Measurements from ENCODE around the gene SLC27A1. TPM values are rescaled to one million over a fixed set of nuclear protein-coding genes. Genes with fewer than 3 reads are reported as not detected.

Gene SLC27A1
- total and polyA plus RNA-seq, 9 of the 15 experiments (the other 6 are each of a cell fraction or from before 2014, with no cell fraction given), result 0.06 to 3.0 (median 1.1) TPM

GRCh38 chr19:17554968-17555479 lies 84.7 kb downstream of the SLC27A1 start:
- peak overlapping the region; percentile 74 for H3K4me3 ChIP-seq
- no peaks in the 10 kb centered on the region for H3K27me3 ChIP-seq (ENCODE audit: control insufficient read depth in 2 of 2, insufficient read depth in 2 of 2, low read length in 2 of 2)
- intact Hi-C loops (cut with micrococcal nuclease) (no loop called here), in situ Hi-C loops (cut with MboI) (no loop called here)
- H4K20me1 ChIP-seq (replicated peaks; ENCODE audit: control insufficient read depth, insufficient read depth, low read length), result no peaks in the 10 kb centered on the region
- H3K4me1 ChIP-seq (replicated peaks in 1 of 2; ENCODE audit: control insufficient read depth in 2 of 2, insufficient read depth in 2 of 2, low read length in 2 of 2), result peaks cover 10 to 38% of the 10 kb centered on the region in 2 experiments; a peak in 4 of 5 replicates
- FAIRE-seq, result no peak
- peak overlapping the region; percentile 94 for H2AFZ ChIP-seq (ENCODE audit: low read depth, low read length)
- no peak for DNase-seq (ENCODE audit: extremely low read depth in 1 of 4, low spot score in 3 of 4)
- 9% methylated on average over 19 of the region's 19 CpGs for WGBS (ENCODE audit: insufficient coverage, low coverage, missing lambda C conversion rate)
- peaks cover 26% of the 10 kb centered on the region for H3K36me3 ChIP-seq (ENCODE audit: control insufficient read depth, insufficient read depth, low read length)
- peaks cover 33% of the 10 kb centered on the region for H3K79me2 ChIP-seq (ENCODE audit: control insufficient read depth, insufficient read depth, low read length)
- H3K9me1 ChIP-seq (ENCODE audit: control insufficient read depth, insufficient read depth, low read length), result no peaks in the 10 kb centered on the region
- H3K4me2 ChIP-seq (ENCODE audit: insufficient read depth, low read length), result peak overlapping the region; percentile 88
- BruUV-seq (replicated peaks), result no TSS peak
- ATAC-seq, result peak; percentile 20; the same call in 2 of the 3 replicates
- H3K9me3 ChIP-seq (replicated peaks; ENCODE audit: control insufficient read depth, insufficient read depth, low read depth, low read length), result no peaks in the 10 kb centered on the region
- ChIA-PET CTCF (ENCODE audit: low intra/inter-chr PET ratio) (interaction anchor here (0.7 kb wide), 1 partner anchor 15 kb away, joined by 3 read pairs; no protein-coding TSS in a partner anchor), POLR2A (interaction anchor here (0.6 kb wide), 1 partner anchor 736 kb away, joined by 3 read pairs; no protein-coding TSS in a partner anchor)
- H3K27ac ChIP-seq (ENCODE audit: extremely low read depth, low read depth, low read length), result peak overlapping the region; percentile 92
- H3K9ac ChIP-seq (ENCODE audit: insufficient read depth in 1 of 2, low read depth in 2 of 2, low read length in 2 of 2), result peak overlapping the region; percentile 85 to 86
- no peak for TF ChIP-seq SRSF3 (IDR thresholded peaks at IDR 0.05; ENCODE audit: insufficient read depth, low read length)
- peak; percentile 21 for TF ChIP-seq KDM5B (IDR thresholded peaks at IDR 0.05; ENCODE audit: insufficient replicate concordance, low read depth, low read length)
- no peak for TF ChIP-seq CREM (IDR thresholded peaks at IDR 0.05; ENCODE audit: low read depth)
- TF ChIP-seq EWSR1 (IDR thresholded peaks at IDR 0.05; ENCODE audit: borderline replicate concordance, low read depth, partially characterized antibody), result no peak
- no peak for TF ChIP-seq CCAR2 (IDR thresholded peaks at IDR 0.05; ENCODE audit: low read depth, low read length)
- TF ChIP-seq E2F6 (IDR thresholded peaks at IDR 0.05; ENCODE audit: borderline replicate concordance in 1 of 2, extremely low read depth in 1 of 2, insufficient read depth in 1 of 2, insufficient read length in 1 of 2, low read depth in 1 of 2, low read length in 1 of 2, poor library complexity in 1 of 2, severe bottlenecking in 1 of 2), result peak in 1 of 2 experiments; percentile 43
- TF ChIP-seq ZNF263 (CRISPR knock-in tag; IDR thresholded peaks at IDR 0.05; ENCODE audit: borderline replicate concordance), result 0 out of 2 replicates have a peak, but pooled peaks have one; percentile 20
- TF ChIP-seq MCM7 (IDR thresholded peaks at IDR 0.05), result no peak
- TF ChIP-seq ZNF24 (IDR thresholded peaks at IDR 0.05), result no peak
- no peak for TF ChIP-seq ZNF830 (CRISPR knock-in tag; IDR thresholded peaks at IDR 0.05)
- TF ChIP-seq SP1 (CRISPR knock-in tag; IDR thresholded peaks at IDR 0.05), result peak; percentile 81; the same call in 1 of the 2 replicates
- TF ChIP-seq BCL6 (CRISPR knock-in tag; IDR thresholded peaks at IDR 0.05), result no peak
- no peak for TF ChIP-seq SLC30A9 (CRISPR knock-in tag; IDR thresholded peaks at IDR 0.05)
- TF ChIP-seq MBD2 (IDR thresholded peaks at IDR 0.05; ENCODE audit: borderline replicate concordance, low read depth), result no peak
- no peak for TF ChIP-seq STAG1 (CRISPR knock-in tag; IDR thresholded peaks at IDR 0.05; ENCODE audit: borderline replicate concordance)
- TF ChIP-seq HDGF (IDR thresholded peaks at IDR 0.05), result 0 out of 2 replicates have a peak, but pooled peaks have one; percentile 37
- peak; percentile 41 for TF ChIP-seq ZKSCAN1 (IDR thresholded peaks at IDR 0.05; ENCODE audit: low read depth, low read length)
- TF ChIP-seq POLR2A (conservative IDR thresholded peaks at IDR 0.05), result peak; percentile 46
- TF ChIP-seq ZNF695 (CRISPR knock-in tag; IDR thresholded peaks at IDR 0.05), result no peak
- TF ChIP-seq POLR2AphosphoS5 (IDR thresholded peaks at IDR 0.05; ENCODE audit: control insufficient read depth, insufficient read depth, low read depth, low read length), result no peak
- peak; percentile 29; the same call in 1 of the 2 replicates for TF ChIP-seq SMARCE1 (IDR thresholded peaks at IDR 0.05)
- no peak for TF ChIP-seq ZNF449 (CRISPR knock-in tag; IDR thresholded peaks at IDR 0.05)
- no peak for TF ChIP-seq KHSRP (IDR thresholded peaks at IDR 0.05)
